GM18868 (cell line): ENCODE data around the gene THEM4.
"Not testable (repeated sequence)": the region's sequence is repeated elsewhere in the genome, so short reads cannot be mapped to it uniquely, and the experiment has no call there.

Source experiments
- ATAC-seq: cut with Tn5 transposase; IDR thresholded peaks from one replicate; pipeline ENCODE4 v1.9.1; 2021; ENCODE audit warnings: mild to moderate bottlenecking, moderate library complexity; ENCODE audit not compliant: unreplicated experiment

THEM4 gene

DNA sequence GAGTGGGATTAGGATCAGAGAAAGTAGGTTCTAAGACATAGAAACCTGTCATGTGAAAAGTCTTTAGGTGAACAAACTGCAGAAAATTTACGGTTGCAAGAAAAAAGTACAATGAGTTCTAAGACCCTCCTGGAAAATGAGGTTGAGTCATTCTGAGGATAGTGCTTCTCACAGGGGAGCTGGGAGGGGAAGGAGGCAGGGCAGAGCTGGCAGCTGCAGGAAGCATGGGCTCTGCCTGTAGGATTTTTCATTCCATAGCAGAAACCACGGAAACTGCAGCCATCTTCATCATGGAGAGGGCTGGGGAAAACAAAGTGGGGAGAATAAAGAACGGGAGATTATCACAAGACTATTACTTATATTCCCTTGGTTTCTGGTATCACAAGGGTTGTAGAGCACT, 25.8 kb upstream of the THEM4 start:
- ATAC-seq: no peak

DNA sequence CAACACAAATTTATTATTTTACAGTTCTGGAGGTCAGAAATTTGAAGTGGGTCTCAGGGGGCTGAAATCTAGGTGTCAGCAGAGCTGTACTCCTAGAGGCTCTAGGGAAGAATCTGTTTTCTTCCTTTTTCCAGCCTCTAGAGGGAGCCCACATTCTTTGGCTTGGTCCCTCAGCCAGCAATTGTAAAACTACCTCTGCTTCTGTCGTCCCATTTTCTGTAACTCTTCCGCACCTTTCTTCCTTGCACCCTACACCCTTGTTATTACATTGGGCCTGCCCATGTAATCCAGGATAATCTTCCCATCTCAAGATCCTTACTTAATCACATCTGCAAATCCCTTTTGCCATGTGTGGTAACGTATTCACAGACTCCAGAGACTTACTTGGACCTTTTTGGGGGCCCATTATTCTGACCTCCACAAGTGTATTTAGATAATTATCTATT, 24.8 kb upstream of the THEM4 start:
- ATAC-seq: no peak

DNA sequence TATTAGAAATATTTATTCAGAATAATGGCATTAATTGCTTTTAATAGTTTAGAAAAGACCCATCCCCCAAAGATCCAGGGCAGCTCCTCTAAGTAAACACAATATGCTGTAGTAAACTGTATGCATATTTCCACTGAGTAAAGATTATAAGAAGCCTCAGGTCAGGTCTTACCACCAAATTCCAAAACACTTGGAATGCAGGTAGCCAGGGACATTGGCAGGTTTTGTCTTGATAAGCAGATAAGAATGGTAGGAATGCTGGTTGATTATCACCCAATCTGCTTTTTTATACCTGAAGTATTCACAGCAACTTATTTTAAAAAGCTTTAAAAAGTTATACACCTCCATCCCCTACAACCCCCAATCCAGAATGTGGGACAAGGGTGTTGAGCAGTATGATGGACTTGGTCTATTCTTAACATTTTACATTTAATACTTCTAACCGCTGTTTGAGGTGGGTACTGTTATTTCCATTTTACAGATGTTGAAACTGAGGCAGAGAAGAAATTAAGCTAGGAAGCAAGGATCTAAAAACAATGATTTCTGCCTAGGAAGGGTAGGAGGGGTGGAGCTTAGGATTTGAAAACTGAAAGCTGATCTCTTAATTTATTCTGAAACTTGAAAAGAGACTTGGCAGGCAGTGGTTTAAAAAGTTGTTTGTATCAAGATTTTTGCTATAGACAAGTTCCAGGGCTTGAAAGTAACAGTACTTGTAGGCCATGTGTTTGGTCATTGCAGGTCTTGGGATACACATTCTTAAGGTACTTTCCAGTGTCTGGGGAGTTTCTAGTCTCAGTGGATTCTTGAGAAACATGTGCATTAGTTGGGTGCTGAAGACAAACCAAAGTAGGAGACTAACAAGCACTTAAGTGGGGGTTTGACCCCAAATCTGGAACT, 15.6 kb upstream of the THEM4 start:
- no peak for ATAC-seq

DNA sequence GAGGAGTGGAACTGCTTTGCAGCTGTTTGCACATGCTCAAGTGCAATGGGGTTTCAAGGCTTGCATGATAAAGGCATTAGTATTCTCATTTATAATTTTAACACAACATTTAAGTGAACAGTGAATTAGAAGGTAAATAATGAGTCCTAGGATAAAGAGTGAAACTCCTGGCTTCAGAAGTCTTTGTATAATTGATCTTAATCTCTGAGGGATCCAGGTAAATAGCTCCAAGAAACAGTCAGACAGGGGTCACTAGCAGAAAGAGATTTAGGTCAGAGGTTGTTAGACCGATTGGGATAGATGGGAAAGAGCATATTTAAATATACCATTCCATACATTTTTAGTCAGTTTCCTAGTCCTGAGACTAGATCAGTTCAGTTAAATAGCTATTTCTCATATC, 14.1 kb upstream of the THEM4 start:
- no peak for ATAC-seq

DNA sequence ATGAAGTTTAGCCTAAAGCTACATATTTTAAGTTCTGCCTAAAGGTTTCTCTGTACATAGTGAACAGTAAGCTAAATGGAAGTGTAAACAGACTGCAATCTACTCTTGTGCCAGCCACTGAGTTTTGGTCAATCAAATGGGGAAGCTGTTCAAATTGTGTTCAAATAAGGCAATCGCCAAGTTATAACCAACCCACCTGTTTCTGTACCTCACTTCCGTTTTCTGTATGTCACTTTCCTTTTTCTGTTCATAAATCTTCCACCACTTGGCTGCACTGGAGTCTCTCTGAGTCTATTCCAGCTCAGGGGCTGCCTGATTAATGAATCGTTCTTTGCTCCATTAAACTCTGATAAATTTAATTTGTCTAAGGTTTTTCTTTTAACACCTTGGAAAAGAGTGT, 10.8 kb upstream of the THEM4 start:
- no peak for ATAC-seq

DNA sequence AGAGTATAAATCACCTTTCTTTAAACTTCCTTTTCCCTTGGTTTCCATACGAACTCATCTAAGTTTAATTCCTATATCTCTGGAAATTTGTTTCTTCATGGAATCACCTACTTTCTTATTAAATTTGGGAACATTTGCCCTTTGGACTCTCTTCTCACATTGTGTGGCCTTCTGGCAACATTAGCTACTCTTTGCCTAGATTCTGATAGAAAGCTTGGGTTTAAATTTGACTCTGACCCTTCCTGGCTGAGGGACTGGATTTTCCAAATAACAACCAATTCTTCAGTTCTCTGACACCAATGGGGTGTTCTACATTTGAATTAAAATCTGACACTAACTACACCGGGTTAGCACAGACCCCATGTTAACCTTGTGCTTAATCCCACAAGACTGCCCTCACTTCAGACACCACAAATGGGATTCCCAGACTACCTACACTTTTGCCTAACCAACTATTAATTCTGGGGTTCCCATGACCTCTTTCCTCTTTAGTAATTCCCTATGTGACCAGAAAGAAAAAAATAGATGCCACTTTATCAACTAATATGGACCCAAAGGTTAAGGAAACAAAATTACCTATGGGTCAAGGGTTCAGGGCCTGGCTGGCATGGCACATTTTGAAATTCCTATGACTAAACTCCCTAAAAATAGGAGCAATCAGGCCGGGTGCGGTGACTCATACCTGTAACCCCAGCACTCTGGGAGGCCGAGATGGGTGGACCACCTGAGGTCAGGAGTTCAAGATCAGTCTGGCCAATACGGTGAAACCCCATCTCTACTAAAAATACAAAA, 9.7 kb upstream of the THEM4 start:
- no peak for ATAC-seq

DNA sequence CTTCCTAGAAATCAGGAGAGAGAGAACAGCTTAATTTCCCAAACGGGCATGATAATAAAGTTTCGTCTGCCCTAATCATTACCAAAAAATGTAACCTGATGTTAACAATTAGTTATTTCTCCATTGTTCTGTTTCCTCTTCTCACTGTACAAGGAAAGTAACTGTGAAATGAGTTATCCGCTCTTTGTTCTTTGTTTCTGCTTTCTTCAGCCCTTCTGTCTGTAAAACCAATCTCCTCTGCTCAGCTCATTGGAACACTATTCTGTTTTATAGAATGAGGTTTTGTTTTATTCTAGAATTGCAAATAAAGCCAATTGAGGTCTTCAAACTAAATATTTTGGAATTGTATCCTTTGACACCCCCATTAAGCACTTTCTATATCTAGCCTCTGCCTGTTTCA, 8.8 kb upstream of the THEM4 start:
- no peak for ATAC-seq

DNA sequence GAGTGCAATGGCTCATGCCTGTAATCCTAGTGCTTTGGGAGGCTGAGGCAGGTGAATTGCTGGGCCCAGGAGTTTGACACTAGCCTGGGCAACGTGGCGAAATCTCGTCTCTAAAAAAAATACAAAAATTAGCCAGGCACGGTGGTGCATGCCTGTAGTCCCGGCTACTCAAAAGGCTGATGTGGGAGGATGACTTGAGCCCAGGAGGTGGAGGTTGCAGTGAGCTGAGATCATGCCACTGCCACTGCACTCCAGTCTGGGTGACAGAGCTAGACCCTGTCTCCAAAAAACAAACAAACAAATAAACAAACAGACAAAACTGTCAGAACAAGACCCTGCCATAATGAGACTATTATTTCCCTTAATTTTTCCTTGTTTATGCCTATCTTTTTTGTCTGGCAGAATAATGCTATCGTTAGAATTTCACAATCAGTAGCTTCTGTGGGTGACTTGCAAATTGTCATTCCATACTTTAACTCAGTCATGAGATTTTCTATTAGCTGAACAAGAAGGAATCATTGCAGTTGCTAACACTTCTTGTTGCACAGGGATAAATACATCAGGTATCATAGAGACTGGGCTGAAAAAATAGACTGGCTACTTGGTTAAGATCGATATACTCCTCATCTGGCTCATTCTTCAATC, 7.5 kb upstream of the THEM4 start:
- no peak for ATAC-seq

DNA sequence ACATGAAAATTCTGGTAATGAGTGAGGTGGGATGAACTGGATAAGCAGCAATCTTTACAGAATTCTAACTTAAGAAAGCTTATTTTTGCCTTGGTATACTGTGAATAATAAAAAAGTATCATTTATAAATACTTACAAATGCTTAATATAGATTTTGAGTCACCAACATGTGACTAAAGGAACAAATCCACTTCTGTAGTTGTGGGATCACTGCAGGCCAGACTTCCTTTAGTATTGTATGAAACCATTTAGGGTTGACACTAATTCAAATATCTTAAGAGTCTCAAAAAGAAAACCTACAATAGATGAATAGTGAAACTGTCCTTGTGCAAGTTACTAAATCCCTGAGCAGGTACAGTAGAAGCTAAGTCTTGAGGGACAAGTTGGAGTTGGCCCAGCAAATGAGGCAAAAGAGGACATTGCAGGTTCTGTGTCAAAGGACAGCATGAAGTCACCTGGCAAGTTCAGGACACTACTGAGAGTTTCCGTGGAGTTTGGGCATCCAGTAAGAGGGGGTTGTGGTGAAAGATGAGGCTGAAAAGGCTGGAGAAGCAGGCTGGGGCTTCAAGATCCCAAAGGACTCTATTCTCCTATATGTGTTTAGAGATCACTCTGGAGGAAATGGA, 5.9 kb upstream of the THEM4 start:
- no peak for ATAC-seq

DNA sequence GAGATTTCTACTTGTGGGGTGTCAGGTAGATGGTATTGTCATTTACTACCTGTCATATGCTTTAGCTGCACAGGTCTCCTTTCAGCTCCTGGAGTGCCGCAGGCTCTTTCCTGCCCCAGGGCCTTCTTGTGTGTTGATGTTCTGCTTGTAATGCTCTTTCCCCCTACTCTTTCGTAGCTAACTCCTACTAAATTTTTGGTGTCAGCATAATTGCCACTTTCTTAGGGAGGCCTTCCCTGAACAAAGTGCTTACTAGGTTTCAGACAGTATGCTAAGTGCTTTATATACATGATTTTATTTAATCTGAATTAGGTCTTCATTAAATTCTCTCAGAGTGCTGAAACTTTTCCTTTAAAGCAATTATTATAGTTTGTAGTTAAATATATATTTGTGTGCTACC, 4.8 kb upstream of the THEM4 start:
- no peak for ATAC-seq

DNA sequence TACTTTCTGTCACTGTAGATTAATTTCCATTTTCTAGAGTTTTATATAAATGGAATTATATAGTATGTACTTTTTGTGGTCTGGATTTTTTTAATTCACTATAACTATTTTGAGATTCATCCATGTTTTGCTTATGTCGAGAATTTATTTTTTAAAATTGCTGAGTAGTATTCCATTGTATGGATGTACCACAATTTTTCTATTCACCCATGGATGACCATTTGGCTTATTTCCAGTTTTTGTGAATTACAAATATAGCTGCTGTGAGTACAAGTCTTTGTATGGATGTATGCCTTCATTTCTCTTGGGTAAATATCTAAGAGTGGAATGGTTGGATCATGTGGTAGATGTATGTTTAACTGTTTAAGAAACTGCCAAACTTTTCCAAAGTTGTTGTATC, 3.7 kb upstream of the THEM4 start:
- ATAC-seq: no peak

DNA sequence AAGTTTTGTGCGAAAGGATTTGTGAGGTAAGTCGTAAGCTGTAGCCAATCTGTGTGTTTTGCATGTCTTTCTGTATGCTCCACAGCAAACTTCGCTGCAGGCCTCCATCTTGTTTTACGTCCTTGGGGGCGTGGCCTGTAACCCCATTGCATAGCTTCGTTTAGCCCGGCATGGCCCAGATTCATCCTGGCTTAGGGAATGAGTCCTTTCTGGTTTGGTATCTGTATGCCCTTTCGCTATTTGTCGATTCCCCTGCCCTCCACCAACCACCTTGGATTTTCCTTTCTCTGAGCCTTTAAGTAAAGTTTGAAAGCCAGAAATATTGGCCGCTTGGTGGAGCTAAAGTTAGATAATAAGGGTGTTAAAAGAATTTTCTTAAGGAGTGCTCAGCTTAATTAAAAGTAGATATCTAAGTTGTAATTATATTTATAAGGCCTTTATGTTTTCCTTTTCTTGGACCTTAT, 1.1 kb downstream of the THEM4 start:
- no peak for ATAC-seq

DNA sequence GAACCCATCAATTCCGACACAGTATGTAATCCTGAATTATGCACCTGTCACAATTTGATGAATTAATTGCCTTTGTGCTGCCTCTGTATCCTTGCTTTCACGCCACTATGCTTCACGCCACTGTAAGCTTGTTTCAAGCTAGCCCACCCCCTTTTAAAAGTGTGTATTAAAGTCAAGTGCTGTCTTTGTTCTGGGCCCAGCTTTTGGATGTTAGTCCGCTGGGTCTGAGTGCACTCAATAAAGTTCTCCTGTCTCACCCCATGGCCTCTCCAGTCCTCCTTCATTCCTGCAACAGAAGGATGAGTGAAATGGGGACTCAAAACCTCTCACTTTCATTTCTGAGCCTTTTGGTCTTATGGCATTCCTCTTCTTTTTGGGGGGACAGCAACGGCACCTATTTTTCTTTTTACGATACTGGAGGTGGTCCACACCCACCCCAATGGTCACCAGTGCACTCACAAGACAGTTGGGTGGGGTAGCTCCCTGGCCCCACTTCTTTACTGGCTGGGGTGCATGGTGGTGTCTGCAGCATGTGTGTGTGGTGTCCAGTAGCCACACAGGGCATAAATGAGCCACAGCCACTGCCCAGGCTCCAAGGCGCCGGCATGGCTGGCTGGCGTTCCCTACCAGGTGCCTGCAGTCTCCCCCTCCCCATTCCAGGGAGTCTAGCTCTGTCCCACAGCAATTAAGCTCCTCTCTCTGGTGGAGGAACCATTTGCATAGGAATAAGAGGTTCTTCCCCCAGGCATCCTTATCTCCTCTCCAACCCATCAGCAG, 1.8 kb downstream of the THEM4 start:
- ATAC-seq: no peak

DNA sequence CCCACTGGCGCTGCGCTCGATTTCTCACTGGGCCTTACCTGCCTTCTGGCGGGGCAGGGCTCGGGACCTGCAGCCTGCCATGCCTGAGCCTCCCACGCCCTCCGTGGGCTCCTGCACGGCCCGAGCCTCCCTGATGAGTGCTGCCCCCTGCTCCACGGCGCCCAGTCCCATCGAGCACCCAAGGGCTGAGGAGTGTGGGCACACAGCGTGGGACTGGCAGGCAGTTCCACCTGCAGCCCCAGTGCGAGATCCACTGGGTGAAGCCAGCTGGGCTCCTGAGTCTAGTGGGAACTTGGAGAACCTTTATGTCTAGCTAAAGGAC, 3.0 kb downstream of the THEM4 start:
- ATAC-seq: not testable (repeated sequence)

DNA sequence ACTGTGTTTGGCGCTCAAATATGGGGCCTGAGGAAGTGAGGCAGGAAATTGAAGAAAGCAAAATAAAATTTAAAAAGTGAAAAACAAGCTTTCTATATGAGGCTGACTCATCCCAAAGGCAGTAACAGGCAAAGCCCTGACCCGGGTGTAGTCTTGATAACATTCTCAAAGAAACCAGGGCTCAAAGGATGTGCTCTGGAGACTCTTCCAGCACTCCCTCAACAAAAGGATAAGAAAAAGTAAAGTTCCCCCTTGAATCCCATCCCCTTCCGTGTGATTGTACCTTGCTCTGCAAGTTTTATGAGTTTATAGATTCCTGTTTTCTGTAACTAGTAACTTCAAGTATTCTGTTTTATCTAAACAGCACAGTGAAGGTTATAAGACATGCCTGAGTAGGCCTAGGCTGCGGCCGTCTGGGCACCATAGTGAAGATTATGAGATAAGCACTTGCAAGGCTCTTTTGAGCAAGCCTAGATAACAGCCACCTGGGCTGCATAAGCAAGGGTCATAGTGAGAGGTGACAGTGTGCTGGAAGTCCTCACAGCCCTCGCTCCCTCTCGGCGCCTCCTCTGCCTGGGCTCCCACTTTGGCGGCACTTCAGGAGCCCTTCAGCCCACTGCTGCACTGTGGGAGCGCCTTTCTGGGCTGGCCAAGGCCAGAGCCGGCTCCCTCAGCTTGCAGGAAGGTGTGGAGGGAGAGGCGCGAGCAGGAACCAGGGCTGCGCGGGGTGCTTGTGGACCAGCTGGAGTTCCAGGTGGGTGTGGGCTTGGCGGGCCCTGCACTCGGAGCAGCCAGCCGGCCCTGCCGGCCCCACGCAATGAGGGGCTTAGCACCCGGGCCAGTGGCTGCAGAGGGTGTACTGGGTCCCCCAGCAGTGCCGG, 3.6 kb downstream of the THEM4 start:
- not testable (repeated sequence) for ATAC-seq

DNA sequence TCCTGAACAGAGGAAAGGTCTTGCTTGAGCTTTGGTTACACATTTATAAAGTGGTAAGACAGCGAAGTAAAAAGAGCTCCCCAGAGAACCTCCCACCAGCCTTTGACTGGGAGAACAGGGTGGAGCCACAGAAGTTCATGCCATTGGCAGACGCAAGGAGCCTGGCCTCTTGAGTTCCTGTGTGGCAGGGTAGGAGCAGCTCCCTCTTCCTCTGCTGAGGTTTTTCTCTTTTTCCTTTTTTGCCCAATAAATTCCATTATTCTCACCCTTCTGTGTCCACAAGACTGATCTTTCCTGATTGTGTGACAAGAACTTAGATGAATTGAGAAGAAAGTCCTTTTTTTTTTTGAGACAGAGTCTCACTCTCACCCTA, 4.3 kb downstream of the THEM4 start:
- no peak for ATAC-seq

DNA sequence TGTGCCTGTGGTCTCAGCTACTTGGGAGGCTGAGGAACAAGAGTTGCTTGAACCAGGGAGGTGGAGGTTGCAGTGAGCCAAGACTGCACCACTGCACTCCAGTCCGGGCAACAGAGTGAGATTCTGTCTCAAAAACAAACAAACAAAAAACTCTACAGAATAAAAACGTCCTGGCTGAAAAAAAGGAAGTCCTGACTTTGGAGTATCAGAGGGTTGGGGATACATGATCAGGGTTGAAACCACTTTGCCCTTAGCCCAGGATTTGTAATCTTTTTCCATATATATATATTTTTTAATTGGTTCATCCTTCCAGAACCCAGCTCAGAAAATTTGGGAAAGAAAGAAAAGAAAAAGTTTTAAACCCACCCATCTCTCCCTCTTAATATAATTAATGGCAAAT, 6.5 kb downstream of the THEM4 start:
- ATAC-seq: no peak

DNA sequence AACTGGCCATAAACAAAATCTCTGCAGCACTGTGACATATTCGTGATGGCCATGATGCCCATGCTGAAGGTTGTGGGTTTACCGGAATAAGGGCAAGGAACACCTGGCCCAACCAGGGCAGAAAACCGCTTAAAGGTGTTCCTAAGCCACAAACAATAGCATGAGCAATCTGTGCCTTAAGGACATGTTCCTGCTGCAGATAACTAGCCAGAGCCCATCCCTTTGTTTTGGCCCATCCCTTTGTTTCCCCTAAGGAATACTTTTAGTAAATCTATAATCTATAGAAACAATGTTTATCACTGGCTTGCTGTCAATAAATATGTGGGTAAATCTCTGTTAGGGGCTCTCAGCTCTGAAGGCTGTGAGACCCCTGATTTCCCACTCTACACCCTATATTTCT, 8.5 kb downstream of the THEM4 start:
- not testable (repeated sequence) for ATAC-seq

DNA sequence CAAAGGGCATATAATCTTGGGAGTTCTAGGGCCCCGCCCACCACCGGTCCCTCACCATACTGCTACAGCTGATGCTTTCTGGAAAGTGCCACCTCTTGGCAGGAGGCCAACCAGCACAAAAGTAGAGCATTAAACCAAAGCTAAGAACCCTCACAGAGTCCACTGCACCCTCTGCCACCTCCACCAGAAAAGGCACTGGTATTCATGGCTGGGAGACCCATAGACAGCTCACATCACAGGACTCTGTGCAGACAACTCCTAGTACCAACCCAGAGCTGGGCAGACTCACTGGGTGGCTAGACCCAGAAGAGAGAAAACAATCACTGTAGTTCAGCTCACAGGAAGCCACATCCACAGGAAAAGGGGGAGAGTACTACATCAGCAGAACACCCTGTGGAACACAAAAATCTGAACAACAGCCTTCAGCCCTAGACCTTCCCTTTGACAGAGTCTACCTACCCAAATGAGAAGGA, 10.8 kb downstream of the THEM4 start:
- ATAC-seq: no peak
